Colon (tissue), 2 donors: ENCODE measurements around the gene CIP2A.

Experiments
- FAIRE-seq: peaks from 2 replicates; lab custom pipeline; 2012; peaks lifted over from hg19 to GRCh38; lab: Jason Lieb, UNC
- donor health status: control.
- donor health status: control.

Gene CIP2A

DNA sequence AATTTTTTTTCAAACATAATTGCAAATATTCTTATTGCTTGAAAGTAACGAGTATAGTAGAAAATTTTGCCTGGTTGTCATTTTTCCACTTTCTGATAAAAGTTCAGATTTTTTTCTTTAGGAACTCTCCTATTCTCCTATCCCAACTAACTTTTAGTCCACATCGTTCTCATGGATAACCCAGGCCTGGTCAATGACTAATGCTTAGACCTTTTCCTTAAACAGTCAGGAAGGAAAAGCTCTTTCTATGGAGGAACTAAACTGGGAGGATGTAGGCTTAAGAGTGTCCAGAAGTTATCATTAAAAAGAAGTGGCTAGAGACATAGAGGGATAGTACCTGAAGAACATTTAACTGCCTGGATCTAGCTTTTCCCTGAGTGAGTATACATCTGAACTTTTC lies 26.7 kb downstream of the CIP2A start:
- no peak for FAIRE-seq

DNA sequence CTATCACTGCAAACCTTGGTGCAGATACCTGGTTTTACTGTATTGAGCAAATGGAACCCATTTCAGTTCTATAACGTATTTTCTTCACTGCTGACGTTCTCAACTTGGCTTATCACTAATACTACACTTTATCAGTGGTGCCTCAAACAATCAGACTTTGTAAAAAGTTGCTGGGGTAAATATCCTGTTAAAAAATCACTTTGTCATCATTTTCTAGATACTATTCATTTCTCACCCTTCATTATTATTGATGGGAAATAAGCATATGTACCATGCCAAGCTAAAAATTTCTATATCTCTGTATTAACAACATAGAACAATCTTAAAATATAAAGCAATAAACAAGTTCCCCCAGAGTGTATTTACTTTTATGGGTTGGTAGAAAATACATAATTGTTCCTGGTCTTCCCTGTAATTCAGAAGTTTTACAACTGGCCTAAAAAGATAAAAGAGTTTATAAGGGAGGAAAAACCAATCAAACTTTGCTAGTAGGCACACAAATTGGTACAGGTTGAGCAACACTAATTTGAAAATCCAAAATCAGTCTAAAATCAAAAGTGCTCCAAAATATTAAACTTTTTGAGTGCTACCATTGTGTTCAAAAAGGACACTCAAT lies 33.2 kb downstream of the CIP2A start:
- no peak for FAIRE-seq

DNA sequence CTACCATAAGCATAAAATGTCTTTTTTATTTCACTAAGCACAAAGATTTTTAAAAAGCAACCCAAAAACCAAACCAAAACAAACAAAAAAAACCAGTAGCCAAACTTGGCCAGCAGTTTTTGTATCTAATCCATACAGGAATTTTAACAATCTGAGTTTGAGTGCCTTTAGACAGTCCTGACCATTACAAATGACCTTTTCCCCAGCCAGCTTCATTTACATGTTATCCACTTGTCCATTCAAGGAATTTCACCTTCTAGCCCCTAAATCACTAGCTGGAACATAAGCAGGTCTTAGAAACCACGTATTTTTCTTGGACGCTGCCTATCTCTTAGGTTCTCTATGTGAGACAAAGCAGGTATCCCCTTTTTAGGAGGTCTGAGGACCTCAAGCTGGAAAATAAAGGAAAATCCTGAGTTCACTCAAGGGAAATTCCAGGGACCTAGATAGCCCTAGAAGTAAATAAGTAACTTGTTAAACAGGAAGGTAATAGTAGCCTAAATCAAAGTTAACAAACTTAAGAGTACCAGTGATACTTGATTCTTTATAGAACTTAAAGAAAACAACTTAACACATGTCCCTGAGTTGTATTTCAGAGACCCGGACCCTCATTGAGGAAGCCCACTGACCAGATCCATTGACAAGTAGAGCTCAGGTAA lies 34.2 kb downstream of the CIP2A start:
- no peak for FAIRE-seq

DNA sequence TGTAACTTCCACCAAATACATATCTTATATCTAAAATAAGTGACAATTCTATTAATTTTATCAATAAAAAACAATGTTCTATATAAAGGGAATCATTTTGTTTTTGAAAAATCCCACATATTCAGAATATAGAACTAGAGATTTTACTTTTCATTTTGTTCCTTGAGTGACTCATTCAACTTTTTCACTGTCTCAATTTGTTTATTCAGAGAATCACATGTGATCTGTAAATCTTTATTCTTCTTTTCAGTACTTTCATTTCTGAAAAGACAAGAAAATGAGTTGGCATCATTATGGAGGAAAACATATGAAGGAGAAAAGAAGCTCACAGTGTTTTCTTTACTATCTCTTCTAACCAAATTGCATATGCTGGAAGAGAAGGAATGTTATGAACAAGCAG lies 35.0 kb downstream of the CIP2A start:
- peak; percentile 18 for FAIRE-seq

DNA sequence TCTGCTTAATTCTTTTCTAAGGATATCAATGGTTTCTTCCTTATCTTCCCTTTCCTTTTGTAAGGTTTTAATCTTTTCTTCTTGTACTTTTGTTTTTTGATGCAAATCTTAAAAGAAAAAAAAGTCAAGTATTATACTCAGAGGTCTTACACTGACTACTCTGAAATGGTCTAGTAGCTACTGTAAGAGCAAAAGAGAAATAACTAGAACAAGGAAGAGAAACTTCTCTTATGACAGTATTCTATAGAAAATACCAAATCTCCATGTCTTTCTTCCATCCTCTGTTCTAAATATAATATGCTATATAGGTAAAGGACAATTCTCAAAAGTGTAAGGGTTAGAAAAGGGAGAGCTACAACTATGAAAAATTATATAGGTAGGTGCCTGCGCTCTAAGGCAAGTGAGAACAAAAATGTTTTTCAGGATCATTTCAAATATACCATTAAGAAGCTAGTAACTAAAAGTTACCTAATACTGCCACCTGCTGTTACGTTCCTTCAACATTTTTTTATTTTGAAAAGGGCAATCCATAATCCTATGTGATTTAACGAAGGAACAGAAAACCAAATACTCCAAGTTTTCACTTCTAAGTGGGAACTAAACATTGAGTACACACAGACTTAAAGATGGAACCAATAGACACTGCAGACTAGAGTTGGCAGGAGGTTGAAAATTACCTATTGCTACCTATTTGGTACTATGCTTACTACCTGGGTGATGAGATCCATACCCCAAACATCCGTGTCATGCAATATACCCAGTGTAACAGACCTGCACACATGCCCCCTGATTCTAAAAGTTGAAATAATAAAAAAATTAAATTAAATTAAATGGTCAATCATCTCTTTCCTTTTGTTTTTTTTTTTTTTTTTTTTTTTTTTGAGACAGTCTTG lies 36.7 kb downstream of the CIP2A start:
- FAIRE-seq: peak; percentile 36

DNA sequence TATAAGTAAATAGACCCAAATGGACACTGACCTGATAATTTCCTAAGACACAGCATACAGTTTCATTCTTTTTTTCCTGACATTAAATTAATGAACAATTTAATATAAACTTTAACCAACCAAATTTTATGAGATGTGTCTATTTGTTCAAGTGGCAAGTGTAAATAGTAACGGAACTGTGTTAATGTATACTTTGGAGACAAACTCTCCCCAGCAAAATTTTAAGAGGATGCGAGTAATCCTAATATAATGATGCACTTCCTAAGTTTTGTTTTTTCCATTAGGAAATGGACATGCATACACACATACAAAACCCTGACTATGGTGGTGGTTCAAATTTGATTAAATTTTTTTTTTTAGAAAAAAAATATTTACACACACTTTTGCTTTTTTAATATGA lies 40.4 kb downstream of the CIP2A start:
- FAIRE-seq: no peak

DNA sequence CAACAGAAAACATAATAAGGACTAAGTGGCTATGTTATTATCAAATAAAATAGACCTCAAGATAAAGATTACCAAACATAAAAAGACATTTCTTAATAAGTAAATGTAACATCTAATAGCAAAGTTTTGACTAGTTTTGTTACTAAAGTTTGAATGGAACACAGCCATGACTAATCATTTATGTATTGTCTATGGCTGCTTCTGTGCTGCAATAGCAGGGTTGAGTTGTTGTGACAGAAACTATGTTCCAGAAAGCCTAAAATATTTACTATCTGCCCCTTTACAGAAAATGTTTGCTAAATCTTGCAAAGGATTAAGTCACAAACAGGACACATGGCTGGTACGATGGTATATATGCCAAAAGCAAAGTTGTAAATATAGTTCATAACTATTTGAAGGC lies 40.9 kb downstream of the CIP2A start:
- no peak for FAIRE-seq

DNA sequence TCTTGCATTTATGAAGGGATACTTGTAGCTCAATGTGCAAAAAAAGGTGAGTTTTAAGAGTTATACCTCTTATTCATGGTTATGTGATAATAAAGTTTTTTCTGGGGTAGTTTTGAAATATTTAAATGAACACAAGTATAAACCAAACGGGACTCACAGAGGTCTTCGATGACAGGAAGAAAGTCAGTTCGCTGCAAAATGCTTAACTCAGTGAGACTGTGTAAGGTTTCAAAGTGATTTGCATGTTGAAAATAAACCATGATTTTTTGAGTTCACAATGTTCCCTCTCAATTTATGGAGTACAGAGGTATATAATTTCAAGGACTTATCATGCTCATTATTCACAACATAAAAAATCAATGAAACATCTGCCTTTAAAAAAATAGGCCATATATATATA lies 42.5 kb downstream of the CIP2A start:
- no peak for FAIRE-seq

DNA sequence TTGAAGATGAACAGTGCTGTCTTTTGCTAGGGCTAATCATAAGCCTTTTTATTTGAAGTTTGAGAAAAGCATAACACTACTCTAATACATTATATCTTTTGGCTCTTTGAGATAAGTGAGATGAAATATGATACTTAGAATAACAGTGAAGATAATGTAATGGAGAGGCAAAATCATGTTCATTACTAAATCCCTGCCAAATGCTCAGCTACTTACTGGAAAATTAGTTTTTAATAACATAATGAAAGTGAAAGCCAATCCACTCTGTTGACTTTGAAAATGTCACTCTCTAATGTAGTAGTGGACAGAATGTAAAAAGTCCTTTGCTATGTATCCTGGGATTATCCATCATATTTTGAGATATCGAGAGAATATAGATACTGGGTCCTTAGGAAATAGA lies 43.0 kb downstream of the CIP2A start:
- no peak for FAIRE-seq

DNA sequence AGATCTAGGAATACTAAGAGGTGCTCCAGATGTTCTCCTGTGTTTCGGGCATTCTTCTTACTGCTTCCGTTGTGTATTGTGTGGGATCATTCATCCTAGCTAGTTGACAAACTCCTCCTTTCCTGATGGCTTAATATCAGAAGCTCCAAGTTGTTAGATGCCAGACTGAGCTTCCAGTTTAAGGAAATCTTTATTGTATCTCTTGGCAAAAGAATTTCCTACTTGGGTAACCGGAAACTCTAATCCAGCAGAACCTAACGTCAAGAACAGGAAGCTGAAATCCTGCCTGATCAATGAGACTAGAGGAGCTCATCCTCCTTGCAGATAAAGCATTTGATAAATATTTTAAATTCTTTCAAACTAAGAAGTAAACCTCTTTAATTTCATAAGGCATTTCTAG lies 51.2 kb downstream of the CIP2A start:
- FAIRE-seq: no peak

DNA sequence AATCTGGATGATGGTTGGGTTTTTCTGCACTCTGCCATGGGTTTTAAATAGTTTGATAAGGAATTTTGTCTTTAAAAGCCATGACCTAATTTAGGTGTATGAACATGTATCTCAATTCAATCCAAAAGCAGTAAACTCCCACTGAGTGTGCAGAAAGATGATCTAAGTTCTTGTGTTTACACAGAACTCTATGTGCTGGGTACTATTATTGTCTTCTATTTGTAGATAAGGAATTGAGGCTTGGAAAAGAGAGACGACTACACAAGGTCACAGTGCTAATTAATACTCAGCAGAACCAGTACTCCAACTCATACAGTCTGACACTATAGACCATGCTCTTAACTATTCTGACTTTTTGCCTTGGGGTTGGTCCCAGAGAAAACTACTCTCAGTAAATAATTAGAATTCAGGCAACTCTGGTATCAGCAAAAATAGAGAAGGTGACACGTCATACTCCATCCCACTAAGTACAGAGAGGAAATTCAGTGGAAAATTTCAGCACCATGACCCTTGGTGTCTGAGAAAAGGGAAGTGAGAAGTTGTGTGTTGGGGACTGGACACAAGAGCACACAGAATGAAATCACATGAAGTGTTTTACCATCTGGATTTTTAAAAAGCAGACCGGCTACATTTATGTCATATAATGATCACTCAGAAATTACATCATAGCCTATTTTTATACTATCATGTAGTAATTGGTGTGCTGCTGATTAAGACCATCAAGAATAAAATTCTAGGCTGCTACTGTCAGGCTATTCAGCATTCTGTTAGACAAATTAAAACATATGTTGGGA lies 60.6 kb downstream of the CIP2A start:
- FAIRE-seq: no peak

DNA sequence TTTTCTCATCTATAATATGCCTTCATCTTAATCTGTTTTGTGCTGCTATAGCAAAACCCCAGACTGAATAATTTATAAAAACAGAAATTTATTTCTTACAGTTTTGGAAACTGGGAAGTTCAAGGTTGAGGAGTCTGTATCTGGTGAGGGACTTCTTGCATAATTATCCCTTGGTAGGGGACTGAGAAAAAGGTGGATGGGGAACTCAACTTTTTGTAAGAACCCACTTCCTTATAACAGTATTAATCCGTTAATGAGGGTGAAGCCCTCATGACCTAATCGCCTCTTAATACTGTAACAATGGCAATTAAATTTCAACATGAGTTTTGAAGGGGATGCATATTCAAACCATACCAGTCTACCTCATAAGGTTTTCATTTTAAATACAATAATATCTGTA lies 61.4 kb downstream of the CIP2A start:
- no peak for FAIRE-seq

DNA sequence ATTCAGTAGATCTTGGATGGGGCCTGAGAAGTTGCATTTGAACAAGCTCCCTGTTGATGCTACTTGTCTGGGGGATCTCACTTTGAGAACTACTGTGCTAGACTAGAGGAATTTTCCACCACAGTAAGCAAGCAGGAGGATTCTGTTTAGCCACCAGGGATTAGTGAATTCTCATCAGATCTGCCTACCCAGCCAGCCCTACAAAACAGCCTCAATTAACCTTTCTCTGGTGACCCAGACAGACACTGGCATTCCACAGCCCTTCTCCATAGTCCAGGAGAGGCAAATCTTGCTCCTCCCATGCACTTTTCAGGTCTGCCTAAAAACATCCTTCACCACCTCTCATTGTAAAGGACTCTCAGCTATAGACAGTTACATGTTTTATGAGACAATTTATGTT lies 62.1 kb downstream of the CIP2A start:
- FAIRE-seq: no peak

DNA sequence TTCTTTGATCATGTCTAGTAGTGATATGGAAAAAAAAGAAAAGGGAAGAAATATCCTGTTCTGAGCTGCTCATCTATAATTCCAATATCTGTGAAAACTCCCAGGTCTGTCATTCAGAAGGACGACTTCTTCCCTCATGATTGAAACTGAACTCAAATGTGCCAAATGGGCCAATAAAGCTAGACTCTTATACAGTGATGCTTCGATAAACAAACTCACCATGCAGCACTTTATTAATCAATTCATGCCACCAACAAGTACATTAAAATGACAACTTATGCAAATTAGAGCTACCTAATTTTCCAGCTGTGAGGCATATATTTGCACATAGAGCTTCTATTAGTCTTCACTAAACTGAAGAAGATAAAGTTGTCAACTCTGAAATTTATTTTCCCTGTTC lies 63.3 kb downstream of the CIP2A start:
- no peak for FAIRE-seq

DNA sequence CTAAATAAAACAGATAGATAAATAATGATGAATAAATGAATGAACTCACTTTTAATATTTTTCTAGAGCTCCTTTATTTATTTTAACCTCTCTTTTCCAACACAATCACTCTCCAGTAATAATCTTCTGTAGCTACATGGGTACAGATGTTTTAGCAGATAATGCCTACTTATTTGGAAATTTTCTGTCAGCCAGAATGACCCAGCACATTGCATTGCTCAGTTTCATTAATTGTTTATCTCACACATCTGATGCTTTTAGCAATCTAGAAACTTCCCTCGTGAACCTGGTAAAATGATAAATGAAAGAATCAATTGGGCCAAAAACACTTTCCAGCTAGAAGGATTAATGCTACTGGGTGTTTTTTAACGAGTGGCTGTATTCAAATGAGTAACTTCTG lies 64.0 kb downstream of the CIP2A start:
- no peak for FAIRE-seq

DNA sequence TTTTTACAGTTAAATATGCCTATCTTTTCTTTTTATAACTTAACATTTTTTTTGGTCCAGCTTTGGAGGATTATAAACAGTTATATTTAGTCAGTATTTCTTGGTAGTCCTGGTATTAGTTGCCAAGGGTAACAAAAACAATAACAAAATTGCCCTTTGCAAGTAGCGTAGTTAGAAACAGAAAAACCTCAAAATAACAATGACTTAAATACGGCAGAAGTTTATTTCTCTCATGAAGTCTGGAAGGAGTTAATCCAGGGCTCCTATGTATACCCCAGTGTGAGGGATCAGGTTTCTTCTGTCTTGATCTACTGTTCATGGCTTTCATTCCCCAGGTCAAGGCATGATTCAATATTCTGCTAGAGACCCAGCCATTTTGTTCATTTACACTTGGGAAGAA lies 64.7 kb downstream of the CIP2A start:
- FAIRE-seq: no peak

DNA sequence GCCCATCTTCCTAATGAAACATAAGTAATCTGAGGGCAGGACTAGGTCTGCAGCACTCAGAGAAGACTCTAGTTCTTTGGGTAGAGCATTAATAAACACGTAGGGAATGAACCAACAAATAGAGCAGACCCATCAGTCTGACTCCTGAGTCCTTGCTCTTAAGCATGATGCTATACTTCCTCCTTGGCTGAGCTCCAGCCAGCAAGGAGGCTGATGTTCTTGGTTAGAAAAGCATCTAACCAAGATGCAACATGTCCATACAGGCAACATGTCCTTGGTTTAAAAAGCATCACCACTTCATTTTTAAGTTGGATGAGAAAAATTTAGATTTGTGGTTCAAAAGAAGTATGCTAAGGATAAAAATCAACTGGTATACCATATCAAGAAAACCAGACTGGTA lies 70.3 kb downstream of the CIP2A start:
- no peak for FAIRE-seq

DNA sequence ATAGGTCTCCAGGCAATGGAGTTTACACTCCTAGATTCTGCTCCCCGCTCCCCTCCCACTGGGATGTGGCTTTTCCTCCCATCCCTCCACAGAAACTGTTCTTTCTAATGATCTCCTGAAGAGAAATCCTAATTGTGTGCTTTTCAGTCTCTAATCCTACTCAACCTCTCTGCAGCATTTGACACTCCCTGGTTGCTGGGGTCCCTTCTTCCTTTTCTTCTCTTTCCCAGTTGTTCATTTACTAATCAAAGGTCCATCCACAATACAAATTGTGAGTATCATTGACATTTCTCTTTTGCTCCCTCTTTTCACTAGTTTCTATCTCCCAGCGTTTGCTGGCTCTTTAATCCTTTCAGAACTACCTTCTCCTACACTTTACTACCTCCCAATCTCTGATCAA lies 72.4 kb downstream of the CIP2A start:
- FAIRE-seq: no peak

DNA sequence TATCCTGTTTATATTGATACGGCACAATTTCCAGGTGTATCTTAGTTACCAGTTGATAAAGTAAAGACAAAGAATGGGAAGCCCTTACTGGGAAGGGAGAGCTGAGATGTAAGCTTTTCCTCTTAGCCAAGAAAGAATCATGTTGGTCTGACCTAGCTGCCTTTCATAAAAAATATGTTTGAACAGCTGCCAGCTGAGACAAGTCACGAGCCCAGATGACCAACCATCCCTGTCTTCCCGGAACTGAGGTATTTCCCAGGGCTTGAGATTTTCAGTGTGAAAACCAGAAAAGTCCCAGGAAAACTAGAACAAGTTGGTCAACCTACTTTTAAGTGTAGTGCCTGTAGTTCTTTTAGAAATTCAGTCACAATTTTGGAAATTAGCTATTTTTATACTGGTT lies 75.3 kb downstream of the CIP2A start:
- no peak for FAIRE-seq

DNA sequence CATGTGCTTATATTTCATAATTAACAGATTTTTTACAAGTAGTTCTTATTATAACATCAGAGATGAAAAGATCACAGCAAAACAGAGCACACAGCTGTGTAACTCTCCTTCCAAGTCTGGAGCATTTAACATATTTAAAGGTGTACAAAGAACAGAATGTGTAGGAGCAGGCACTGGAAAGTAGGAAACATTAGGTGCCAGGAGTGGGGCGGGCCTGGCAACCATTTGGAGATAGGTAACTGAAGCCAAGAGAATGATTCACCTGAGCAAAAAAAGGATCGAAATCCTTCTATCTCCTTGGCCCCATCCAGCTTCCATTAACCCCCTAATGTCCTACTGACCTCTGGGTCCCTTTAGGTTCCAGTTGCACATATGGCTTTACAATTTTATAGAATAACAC lies 76.6 kb downstream of the CIP2A start:
- FAIRE-seq: no peak

DNA sequence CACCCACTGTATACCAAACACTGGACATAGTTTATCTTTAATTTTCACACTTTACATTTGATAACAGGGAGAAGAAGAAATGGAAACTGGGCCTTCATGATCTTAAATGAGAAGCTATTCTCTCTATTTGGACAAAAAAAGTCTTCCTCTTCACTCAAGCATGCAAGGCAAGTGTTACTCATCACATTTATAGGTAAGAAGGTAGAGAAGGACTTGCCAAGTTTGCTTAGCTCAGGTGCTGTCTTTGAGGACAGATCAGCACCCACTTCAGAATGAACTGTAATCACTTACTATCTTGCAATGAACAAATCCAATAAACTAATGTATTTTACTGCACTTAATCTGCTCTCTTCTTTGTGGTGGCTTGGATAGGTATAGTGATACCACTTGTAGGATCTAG lies 77.7 kb downstream of the CIP2A start:
- no peak for FAIRE-seq

DNA sequence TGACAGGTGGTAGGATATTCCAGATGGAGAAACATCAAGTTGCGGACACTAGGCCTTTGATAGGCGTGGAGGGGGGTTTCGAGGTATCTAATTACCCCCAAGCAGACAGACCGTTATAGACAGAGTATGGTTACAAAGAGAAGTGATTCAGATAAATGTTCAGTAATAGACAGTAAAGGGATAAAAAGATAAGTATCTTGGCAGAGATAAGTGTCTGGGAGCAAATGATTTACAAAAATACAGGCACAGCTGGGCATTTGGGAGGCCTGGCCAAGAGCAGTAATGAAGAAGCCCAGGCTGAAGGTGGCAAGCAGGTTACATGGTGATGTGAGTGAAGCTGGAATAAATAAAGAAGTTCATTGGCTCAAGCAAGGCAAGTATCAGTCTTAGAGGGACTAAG lies 78.2 kb downstream of the CIP2A start:
- FAIRE-seq: no peak

DNA sequence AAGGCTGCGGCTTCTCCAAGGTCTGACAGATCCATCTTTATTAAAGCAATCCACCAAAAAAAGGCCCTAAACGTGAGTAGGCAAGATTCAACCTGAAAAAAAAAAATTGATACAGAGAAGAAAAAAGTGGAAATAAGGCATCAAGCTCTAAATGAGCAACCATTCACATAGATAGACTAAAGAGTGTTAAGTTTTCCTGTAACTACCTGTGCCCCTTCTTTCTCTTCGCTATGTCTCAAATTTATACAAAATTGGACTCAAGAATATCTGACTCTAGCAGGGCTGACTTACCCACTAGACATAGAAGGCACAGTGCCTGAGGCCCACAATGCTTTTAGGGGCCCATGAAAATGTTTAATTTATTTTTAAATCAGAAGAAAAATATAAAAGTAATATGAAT lies 78.7 kb downstream of the CIP2A start, which contains the start of gene MYH15:
MYH15 (minus strand) TSS at position 101 of the 400 bp plus-strand sequence; CDS start at position 35, 66 bp downstream.
- FAIRE-seq: no peak
